Measurements from ENCODE around the gene HSF2. TPM values are rescaled to one million over a fixed set of nuclear protein-coding genes. Genes with fewer than 3 reads are reported as not detected.
A peak's percentile ranks its signal among the peaks of the same experiment; 100 is the strongest.

HSF2 gene
- total RNA-seq, 1 donor, result 32.9 TPM

- no peaks in the 10 kb centered on the region for H3K27me3 ChIP-seq (ENCODE audit: insufficient read depth, low read length)
- TF ChIP-seq, protein P1, sequence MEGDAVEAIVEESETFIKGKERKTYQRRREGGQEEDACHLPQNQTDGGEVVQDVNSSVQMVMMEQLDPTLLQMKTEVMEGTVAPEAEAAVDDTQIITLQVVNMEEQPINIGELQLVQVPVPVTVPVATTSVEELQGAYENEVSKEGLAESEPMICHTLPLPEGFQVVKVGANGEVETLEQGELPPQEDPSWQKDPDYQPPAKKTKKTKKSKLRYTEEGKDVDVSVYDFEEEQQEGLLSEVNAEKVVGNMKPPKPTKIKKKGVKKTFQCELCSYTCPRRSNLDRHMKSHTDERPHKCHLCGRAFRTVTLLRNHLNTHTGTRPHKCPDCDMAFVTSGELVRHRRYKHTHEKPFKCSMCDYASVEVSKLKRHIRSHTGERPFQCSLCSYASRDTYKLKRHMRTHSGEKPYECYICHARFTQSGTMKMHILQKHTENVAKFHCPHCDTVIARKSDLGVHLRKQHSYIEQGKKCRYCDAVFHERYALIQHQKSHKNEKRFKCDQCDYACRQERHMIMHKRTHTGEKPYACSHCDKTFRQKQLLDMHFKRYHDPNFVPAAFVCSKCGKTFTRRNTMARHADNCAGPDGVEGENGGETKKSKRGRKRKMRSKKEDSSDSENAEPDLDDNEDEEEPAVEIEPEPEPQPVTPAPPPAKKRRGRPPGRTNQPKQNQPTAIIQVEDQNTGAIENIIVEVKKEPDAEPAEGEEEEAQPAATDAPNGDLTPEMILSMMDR (IDR thresholded peaks at IDR 0.05; ENCODE audit: extremely low read depth, low read depth, low read length), result no peak
- H3K4me1 ChIP-seq (ENCODE audit: insufficient read depth, low read length), result peaks cover 15% of the 10 kb centered on the region
- H3K4me3 ChIP-seq (ENCODE audit: insufficient read depth, low read length), result peak overlapping the region; percentile 98
- H3K4me2 ChIP-seq (ENCODE audit: insufficient read depth, low read length), result peak overlapping the region; percentile 93
- no peaks in the 10 kb centered on the region for H3K36me3 ChIP-seq (ENCODE audit: insufficient read depth, low read length)
- H3K27ac ChIP-seq (ENCODE audit: low read depth, low read length), result peak overlapping the region; percentile 89
- peaks cover 16% of the 10 kb centered on the region for H4K20me1 ChIP-seq (ENCODE audit: insufficient read depth, low read length)
- peak; percentile 43 for DNase-seq (ENCODE audit: insufficient read length, low spot score, missing footprints)
- H3K9me3 ChIP-seq (ENCODE audit: low read depth, low read length), result no peaks in the 10 kb centered on the region
- H2AFZ ChIP-seq (ENCODE audit: low read length), result peak overlapping the region; percentile 99
- peaks cover 56% of the 10 kb centered on the region for H3K79me2 ChIP-seq (ENCODE audit: insufficient read depth, low read length)
Measured at GRCh38 chr6:122400121-122400450, 634 bp downstream of the HSF2 start.

DNA sequence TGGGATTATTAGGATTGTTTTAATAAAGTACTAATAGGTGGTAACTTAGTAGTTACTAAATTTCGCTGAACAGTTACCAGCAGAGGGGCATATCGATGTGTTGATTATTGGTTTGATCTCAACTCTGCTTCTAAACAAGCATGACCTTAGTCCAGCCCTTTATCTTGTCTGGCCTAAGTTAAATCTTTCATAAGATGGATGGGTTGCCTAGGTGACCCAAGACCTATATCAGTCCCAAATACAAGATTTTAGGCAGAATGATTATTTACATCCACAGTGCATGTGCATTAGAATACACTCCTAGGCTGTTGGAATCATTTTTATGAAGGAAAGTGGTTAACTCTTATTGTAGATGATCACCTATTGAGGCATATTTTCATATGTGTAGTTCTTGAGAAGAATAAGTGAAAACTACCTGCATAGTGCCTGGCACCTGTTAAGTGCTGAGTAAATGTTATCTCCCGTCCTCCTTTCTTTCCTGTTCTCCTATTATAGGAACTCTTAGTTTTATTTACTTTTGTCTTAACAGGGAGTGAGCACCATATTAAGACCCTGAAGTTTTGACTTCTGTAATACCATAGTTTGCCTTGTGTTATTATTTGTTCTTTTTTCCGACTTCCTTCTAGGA, 1.1 kb downstream of the HSF2 start:
- Histone ChIP-seq H3K27ac (ENCODE audit: low read depth, low read length) (peak overlapping the region; percentile 89), H3K4me1 (ENCODE audit: insufficient read depth, low read length) (peaks cover 15% of the 10 kb centered on the region), H2AFZ (ENCODE audit: low read length) (peak overlapping the region; percentile 99), H3K4me3 (ENCODE audit: insufficient read depth, low read length) (peak overlapping the region; percentile 98), H3K9me3 (ENCODE audit: low read depth, low read length) (no peaks in the 10 kb centered on the region), H3K4me2 (ENCODE audit: insufficient read depth, low read length) (peak overlapping the region; percentile 93), H3K79me2 (ENCODE audit: insufficient read depth, low read length) (peaks cover 61% of the 10 kb centered on the region), H4K20me1 (ENCODE audit: insufficient read depth, low read length) (peaks cover 17% of the 10 kb centered on the region), H3K27me3 (ENCODE audit: insufficient read depth, low read length) (no peaks in the 10 kb centered on the region), H3K36me3 (ENCODE audit: insufficient read depth, low read length) (no peaks in the 10 kb centered on the region)
- TF ChIP-seq, protein P1 (IDR thresholded peaks at IDR 0.05; ENCODE audit: extremely low read depth, low read depth, low read length), result no peak
- DNase-seq (ENCODE audit: insufficient read length, low spot score, missing footprints), result peak; percentile 52

DNA sequence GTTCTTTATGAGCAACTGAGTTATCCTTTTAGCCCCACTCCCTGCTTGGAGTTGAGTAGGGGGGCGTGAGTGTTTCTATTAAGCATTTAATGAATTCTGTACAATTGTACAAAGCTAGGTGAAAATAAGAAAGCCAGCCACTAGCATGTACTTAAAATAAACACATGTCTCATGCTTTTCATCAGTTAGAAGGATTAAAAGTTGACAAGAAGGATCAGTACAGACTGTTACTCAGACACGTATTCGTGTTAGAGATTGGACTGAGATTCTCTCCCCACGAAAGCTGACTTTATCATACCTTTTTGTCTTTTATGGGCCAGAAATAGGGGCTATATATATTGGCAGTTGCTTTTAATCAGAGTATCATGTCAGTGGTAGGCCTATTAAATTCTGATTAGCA, 1.7 kb downstream of the HSF2 start:
- H2AFZ ChIP-seq (ENCODE audit: low read length), result no peak overlapping the region
- peak overlapping the region; percentile 98 for H3K4me3 ChIP-seq (ENCODE audit: insufficient read depth, low read length)
- peaks cover 22% of the 10 kb centered on the region for H4K20me1 ChIP-seq (ENCODE audit: insufficient read depth, low read length)
- peaks cover 15% of the 10 kb centered on the region for H3K4me1 ChIP-seq (ENCODE audit: insufficient read depth, low read length)
- no peak overlapping the region for H3K27ac ChIP-seq (ENCODE audit: low read depth, low read length)
- H3K79me2 ChIP-seq (ENCODE audit: insufficient read depth, low read length), result peaks cover 66% of the 10 kb centered on the region
- TF ChIP-seq, protein P1 (IDR thresholded peaks at IDR 0.05; ENCODE audit: extremely low read depth, low read depth, low read length), result no peak
- H3K4me2 ChIP-seq (ENCODE audit: insufficient read depth, low read length), result peak overlapping the region; percentile 93
- no peaks in the 10 kb centered on the region for H3K27me3 ChIP-seq (ENCODE audit: insufficient read depth, low read length)
- H3K36me3 ChIP-seq (ENCODE audit: insufficient read depth, low read length), result no peaks in the 10 kb centered on the region
- no peak for DNase-seq (ENCODE audit: insufficient read length, low spot score, missing footprints)
- no peaks in the 10 kb centered on the region for H3K9me3 ChIP-seq (ENCODE audit: low read depth, low read length)

- Histone ChIP-seq H2AFZ (ENCODE audit: low read length) (no peak overlapping the region), H3K79me2 (ENCODE audit: insufficient read depth, low read length) (peaks cover 99% of the 10 kb centered on the region), H3K27ac (ENCODE audit: low read depth, low read length) (no peak overlapping the region), H3K27me3 (ENCODE audit: insufficient read depth, low read length) (no peaks in the 10 kb centered on the region), H3K4me3 (ENCODE audit: insufficient read depth, low read length) (no peak overlapping the region), H3K4me2 (ENCODE audit: insufficient read depth, low read length) (no peak overlapping the region), H3K4me1 (ENCODE audit: insufficient read depth, low read length) (peaks cover 9% of the 10 kb centered on the region), H4K20me1 (ENCODE audit: insufficient read depth, low read length) (peaks cover 24% of the 10 kb centered on the region), H3K36me3 (ENCODE audit: insufficient read depth, low read length) (no peaks in the 10 kb centered on the region), H3K9me3 (ENCODE audit: low read depth, low read length) (no peaks in the 10 kb centered on the region)
- TF ChIP-seq, protein P1 (IDR thresholded peaks at IDR 0.05; ENCODE audit: extremely low read depth, low read depth, low read length), result no peak
- DNase-seq (ENCODE audit: insufficient read length, low spot score, missing footprints), result no peak
Measured at GRCh38 chr6:122404444-122404843, 5.0 kb downstream of the HSF2 start.

Data from osteoblast (primary cell).